SK-N-SH (cell line): ENCODE results near the gene IFITM1. TPM values are rescaled to one million over a fixed set of nuclear protein-coding genes. Genes with fewer than 3 reads are reported as not detected.

Experiments
- CTCF ChIA-PET: fragments of 300-600, 350-600 bp; formaldehyde crosslinking; extraction: SDS; loops from one replicate; lab custom pipeline; 2021; lab: Yijun Ruan, JAX
- POLR2A ChIA-PET: fragments of 350-600 bp; sonication (Branson Sonifier 250); formaldehyde crosslinking; extraction: SDS; loops from one replicate; lab custom pipeline; 2020; ENCODE audit warnings: antibody characterized with exemption, inconsistent platforms; lab: Yijun Ruan, JAX
- DNase-seq: peaks from one replicate; pipeline ENCODE4 v3.0.0; 2012
- H2AFZ ChIP-seq: fragments of 200-600 bp; sonication (generic); 2 replicates; pipeline ENCODE4 v1.8.1; 2016; ENCODE audit warnings: antibody characterized with exemption, mild to moderate bottlenecking, low read depth
- H3F3A ChIP-seq: fragments of 200-600 bp; sonication (generic); replicated peaks from 2 replicates; pipeline ENCODE3; 2016; ENCODE audit warnings: antibody characterized with exemption, mild to moderate bottlenecking; ENCODE audit not compliant: insufficient read depth
- H3K27ac ChIP-seq, 2 experiments: fragments of 200-500 bp in 1 of 2; fragments of 200-600 bp in 1 of 2; sonication (Bioruptor generic) in 1 of 2; sonication (generic), shearing (Covaris generic) in 1 of 2; 2 replicates each; pipeline versions ENCODE4 v1.5.1 to v1.6.1; 2014 to 2016; ENCODE audit warnings: low read depth in 2 of 2, inconsistent platforms in 1 of 2, low read length in 1 of 2, mild to moderate bottlenecking in 1 of 2, mixed read lengths in 1 of 2
- H3K27me3 ChIP-seq: fragments of 200-600 bp; sonication (generic), shearing (Covaris generic); 2 replicates; pipeline ENCODE4 v1.6.1; 2016; ENCODE audit warnings: mixed run types; ENCODE audit not compliant: insufficient read depth
- H3K36me3 ChIP-seq, 2 experiments: fragments of 200-500 bp in 1 of 2; fragments of 200-600 bp in 1 of 2; sonication (Bioruptor generic) in 1 of 2; sonication (generic) in 1 of 2; replicated peaks in 1 of 2; 2 replicates each; pipeline versions ENCODE3 to v1.5.1; 2014 to 2016; ENCODE audit warnings: low read length in 1 of 2, mild to moderate bottlenecking in 1 of 2; ENCODE audit not compliant: insufficient read depth in 2 of 2, control insufficient read depth in 1 of 2
- H3K4me1 ChIP-seq, 2 experiments: fragments of 200-500 bp in 1 of 2; fragments of 200-600 bp in 1 of 2; sonication (Bioruptor generic) in 1 of 2; sonication (generic), shearing (Covaris generic) in 1 of 2; 2 replicates each; pipeline versions ENCODE4 v1.5.1 to v1.6.1; 2014 to 2016; ENCODE audit warnings: low read depth in 1 of 2, low read length in 1 of 2, mixed run types in 1 of 2; ENCODE audit not compliant: insufficient read depth in 2 of 2, control insufficient read depth in 1 of 2
- H3K4me2 ChIP-seq: fragments of 200-600 bp; sonication (generic), shearing (Covaris generic); 2 replicates; pipeline ENCODE4 v1.6.1; 2017; ENCODE audit warnings: mixed run types
- H3K4me3 ChIP-seq, 2 experiments: fragments of 200-500 bp in 1 of 2; fragments of 200-600 bp in 1 of 2; sonication (Bioruptor generic) in 1 of 2; sonication (generic), shearing (Covaris generic) in 1 of 2; 2 replicates each; pipeline versions ENCODE4 v1.5.1 to v1.8.1; 2014 to 2016; ENCODE audit warnings: low read depth in 2 of 2, inconsistent platforms in 1 of 2, low read length in 1 of 2, mild to moderate bottlenecking in 1 of 2, mixed read lengths in 1 of 2, moderate library complexity in 1 of 2
- H3K79me2 ChIP-seq: fragments of 200-600 bp; sonication (generic); 2 replicates; pipeline ENCODE4 v1.8.1; 2017; ENCODE audit warnings: mild to moderate bottlenecking; ENCODE audit not compliant: insufficient read depth
- H3K9ac ChIP-seq: fragments of 200-600 bp; sonication (generic); 2 replicates; pipeline ENCODE4 v1.6.1; 2017; ENCODE audit warnings: mixed run types
- H3K9me2 ChIP-seq: fragments of 200-600 bp; sonication (generic); 2 replicates; pipeline ENCODE4 v1.6.1; 2017; ENCODE audit warnings: mixed run types
- H3K9me3 ChIP-seq: fragments of 200-600 bp; sonication (generic); 2 replicates; pipeline ENCODE4 v1.6.1; 2017; ENCODE audit warnings: mixed run types, mild to moderate bottlenecking, moderate library complexity
- H4K20me1 ChIP-seq: fragments of 200-600 bp; sonication (generic); 2 replicates; pipeline ENCODE4 v1.6.1; 2017; ENCODE audit warnings: mild to moderate bottlenecking, mixed run types; ENCODE audit not compliant: insufficient read depth
- EZH2phosphoT487 ChIP-seq: fragments of 200-600 bp; sonication (generic); IDR thresholded peaks from 2 replicates; pipeline ENCODE4 v1.6.1; 2017; ENCODE audit warnings: low read depth, mixed run types, mild to moderate bottlenecking, antibody characterized with exemption, moderate library complexity, borderline replicate concordance
- GABPA ChIP-seq: IDR thresholded peaks from 2 replicates; pipeline ENCODE4 v1.4.0; 2012; ENCODE audit warnings: low read depth, mild to moderate bottlenecking
- MEF2A ChIP-seq: IDR thresholded peaks from 2 replicates; pipeline ENCODE4 v1.4.0; 2012; ENCODE audit warnings: low read depth, borderline replicate concordance
- NRF1 ChIP-seq: IDR thresholded peaks from 2 replicates; pipeline ENCODE4 v1.6.1; 2012; ENCODE audit warnings: low read depth, mild to moderate bottlenecking, low read length
- PBX3 ChIP-seq: IDR thresholded peaks from 2 replicates; pipeline ENCODE4; 2012
- RAD21 ChIP-seq: IDR thresholded peaks from 2 replicates; pipeline ENCODE4 v1.6.1; 2012; ENCODE audit warnings: mild to moderate bottlenecking, low read length
- RCOR1 ChIP-seq: fragments of 150-350 bp; IDR thresholded peaks from 2 replicates; pipeline ENCODE4 v1.6.1; 2017; ENCODE audit warnings: antibody characterized with exemption, low read length
- RFX5 ChIP-seq: IDR thresholded peaks from 2 replicates; pipeline ENCODE4 v1.6.1; 2012; ENCODE audit warnings: mild to moderate bottlenecking, improper control_type of control experiment, low read length
- RXRA ChIP-seq: IDR thresholded peaks from 2 replicates; pipeline ENCODE4 v1.4.0; 2012; ENCODE audit warnings: low read depth, mild to moderate bottlenecking, borderline replicate concordance
- USF1 ChIP-seq: IDR thresholded peaks from 2 replicates; pipeline ENCODE4 v1.4.0; 2012; ENCODE audit warnings: low read depth, borderline replicate concordance
- ZBTB33 ChIP-seq: IDR thresholded peaks from 2 replicates; pipeline ENCODE4 v1.4.0; 2012; ENCODE audit warnings: low read depth, borderline replicate concordance
- WGBS: methylation state at CpG from one replicate; pipeline ENCODE4 v1.1.6; 2017; ENCODE audit warnings: low lambda C conversion rate; 5-methylcytosine and 5-hydroxymethylcytosine counted together
- polyA plus RNA-seq, 3 experiments: library from polyadenylated mRNA; depleted of rRNA; stranded (reverse); fragments of >200 nt; gene quantifications; 2 replicates each; pipeline ENCODE4 v1.2.3, GENCODE V29; 2012

IFITM1 gene
- polyA plus RNA-seq, 1 of the 3 experiments (the other 2 are of a cell fraction): 19.4 TPM

GRCh38 chr11:336659-337198 lies 22.9 kb downstream of the IFITM1 start (continued):
- TF ChIP-seq EZH2phosphoT487 (no peak), PBX3 (no peak), RFX5 (no peak), GABPA (no peak)

GRCh38 chr11:337711-338110 lies 23.9 kb downstream of the IFITM1 start:
- Histone ChIP-seq H3K27me3 (no peaks in the 10 kb centered on the region; the same call in 1 of the 2 replicates), H3K9me3 (no peaks in the 10 kb centered on the region), H3K4me2 (no peak overlapping the region), H3K9me2 (no peaks in the 10 kb centered on the region; the same call in 1 of the 2 replicates), H4K20me1 (no peaks in the 10 kb centered on the region), H2AFZ (no peak overlapping the region), H3K4me3 (no peak overlapping the region)
- CTCF ChIA-PET: interaction anchor here (1.0 kb wide), 1 partner anchor 10 kb away, joined by 3 read pairs; no protein-coding TSS in a partner anchor
- TF ChIP-seq USF1: no peak
- no peak for TF ChIP-seq RAD21
- TF ChIP-seq ZBTB33: no peak
- TF ChIP-seq RXRA: no peak
- TF ChIP-seq MEF2A: no peak
- TF ChIP-seq NRF1: no peak
- TF ChIP-seq RCOR1: no peak
- TF ChIP-seq PBX3: no peak
- TF ChIP-seq, all 33 proteins: peak for 0
- H3K27ac ChIP-seq: no peak overlapping the region
- no peaks in the 10 kb centered on the region for H3K4me1 ChIP-seq
- 69% methylated on average over 6 of the region's 6 CpGs for WGBS
- DNase-seq: no peak
- H3K36me3 ChIP-seq: no peaks in the 10 kb centered on the region
- POLR2A ChIA-PET: no interaction called here
- no peak overlapping the region for H3K9ac ChIP-seq
- no peaks in the 10 kb centered on the region for H3K79me2 ChIP-seq
- H3F3A ChIP-seq: no peaks in the 10 kb centered on the region
